Uterus (tissue), 4 donors: ENCODE results near the gene CACNA1B. TPM values are rescaled to one million over a fixed set of nuclear protein-coding genes. Genes with fewer than 3 reads are reported as not detected.
"Not testable (repeated sequence)": the region's sequence is repeated elsewhere in the genome, so short reads cannot be mapped to it uniquely, and the experiment has no call there.

Experiments used
- DNase-seq, 2 donors: peaks; one replicate each; pipeline ENCODE4 v3.0.0-alpha.2; 2019 to 2020
- H3K27ac ChIP-seq, 2 donors: fragments of 200-600 bp; sonication (generic); 1 replicate in 1 of 2; 2 replicates in 1 of 2; pipeline ENCODE4 v1.5.1; 2016 to 2018
- H3K27me3 ChIP-seq, 2 donors: fragments of 200-600 bp; sonication (generic); one replicate each; pipeline ENCODE4 v1.5.1; 2018 to 2019; ENCODE audit warnings: control low read depth in 1 of 2
- H3K36me3 ChIP-seq, 2 donors: fragments of 200-600 bp; sonication (generic); one replicate each; pipeline ENCODE4 v1.5.1; 2019; ENCODE audit warnings: control low read depth in 1 of 2
- H3K4me1 ChIP-seq, 2 donors: fragments of 200-600 bp; sonication (generic); one replicate each; pipeline ENCODE4 v1.5.1; 2018 to 2019; ENCODE audit warnings: control low read depth in 1 of 2
- H3K4me3 ChIP-seq, 2 donors: fragments of 200-600 bp; sonication (generic); 1 replicate in 1 of 2; 2 replicates in 1 of 2; pipeline ENCODE4 v1.5.1; 2018 to 2019; ENCODE audit warnings: mild to moderate bottlenecking in 1 of 2
- H3K9me3 ChIP-seq, 2 donors: fragments of 200-600 bp; sonication (generic); one replicate each; pipeline ENCODE4 v1.5.1; 2019; ENCODE audit warnings: control low read depth in 1 of 2
- POLR2A ChIP-seq, 2 donors: fragments of 450-650 bp; IDR thresholded peaks; one replicate each; pipeline ENCODE4 v1.6.1; 2016; ENCODE audit warnings: antibody characterized with exemption in 2 of 2, mild to moderate bottlenecking in 1 of 2, moderate library complexity in 1 of 2
- intact Hi-C: fragments of 100-400 bp; cut with DNase I; formaldehyde crosslinking; loops from one replicate; pipeline ENCODE4 v1.15.1; 2023; ENCODE audit warnings: low total_unique reads
- total RNA-seq, 4 donors: library from RNA; depleted of rRNA in 3 of 4; stranded (reverse); fragments of >200 nt in 3 of 4; gene quantifications; one replicate each; pipeline versions ENCODE4 v1.1.0 to v1.2.4, GENCODE V29; 2014 to 2023
- TF ChIP-seq, protein P1 (sequence below), 4 experiments: fragments of 200-600 bp in 2 of 4; fragments of 450-650 bp in 2 of 4; sonication (generic) in 2 of 4; IDR thresholded peaks; one replicate each; pipeline ENCODE4 v1.5.1; 2016 to 2019; ENCODE audit warnings: antibody characterized with exemption in 4 of 4, mild to moderate bottlenecking in 2 of 4, moderate library complexity in 1 of 4
- donor health status: DM: yes; HTN: yes; CAD: no.

Gene CACNA1B
- total RNA-seq = under 1 TPM in 2 of 4 donors, not detected in 2; 0.12 to 0.97 TPM

DNA sequence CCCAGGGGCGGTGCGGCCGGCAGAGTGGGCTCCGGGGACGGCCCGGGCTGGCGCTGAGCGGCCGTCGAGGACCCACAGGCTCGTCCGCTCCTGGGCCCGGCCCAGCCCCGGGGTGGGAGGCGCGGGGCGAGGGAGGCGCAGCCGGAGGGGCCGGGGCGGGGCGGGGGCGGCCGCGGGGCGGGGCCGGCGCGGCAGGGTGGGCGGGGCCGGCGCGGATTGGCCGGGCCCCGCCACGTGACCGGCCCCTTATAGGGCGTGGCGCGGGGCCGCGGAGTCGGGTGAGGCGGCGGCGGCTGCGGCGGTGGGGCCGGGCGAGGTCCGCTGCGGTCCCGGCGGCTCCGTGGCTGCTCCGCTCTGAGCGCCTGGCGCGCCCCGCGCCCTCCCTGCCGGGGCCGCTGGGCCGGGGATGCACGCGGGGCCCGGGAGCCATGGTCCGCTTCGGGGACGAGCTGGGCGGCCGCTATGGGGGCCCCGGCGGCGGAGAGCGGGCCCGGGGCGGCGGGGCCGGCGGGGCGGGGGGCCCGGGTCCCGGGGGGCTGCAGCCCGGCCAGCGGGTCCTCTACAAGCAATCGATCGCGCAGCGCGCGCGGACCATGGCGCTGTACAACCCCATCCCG lies at the start of gene CACNA1B:
Gene CACNA1B, plus strand, starts transcription at position 277 of the 617 bp plus-strand sequence. Its CDS starts 152 bp downstream, at position 429.
- H3K27me3 ChIP-seq, H3K36me3 ChIP-seq, H3K4me3 ChIP-seq, H3K4me1 ChIP-seq, intact Hi-C loops, H3K27ac ChIP-seq, DNase-seq, H3K9me3 ChIP-seq: not testable (repeated sequence)

DNA sequence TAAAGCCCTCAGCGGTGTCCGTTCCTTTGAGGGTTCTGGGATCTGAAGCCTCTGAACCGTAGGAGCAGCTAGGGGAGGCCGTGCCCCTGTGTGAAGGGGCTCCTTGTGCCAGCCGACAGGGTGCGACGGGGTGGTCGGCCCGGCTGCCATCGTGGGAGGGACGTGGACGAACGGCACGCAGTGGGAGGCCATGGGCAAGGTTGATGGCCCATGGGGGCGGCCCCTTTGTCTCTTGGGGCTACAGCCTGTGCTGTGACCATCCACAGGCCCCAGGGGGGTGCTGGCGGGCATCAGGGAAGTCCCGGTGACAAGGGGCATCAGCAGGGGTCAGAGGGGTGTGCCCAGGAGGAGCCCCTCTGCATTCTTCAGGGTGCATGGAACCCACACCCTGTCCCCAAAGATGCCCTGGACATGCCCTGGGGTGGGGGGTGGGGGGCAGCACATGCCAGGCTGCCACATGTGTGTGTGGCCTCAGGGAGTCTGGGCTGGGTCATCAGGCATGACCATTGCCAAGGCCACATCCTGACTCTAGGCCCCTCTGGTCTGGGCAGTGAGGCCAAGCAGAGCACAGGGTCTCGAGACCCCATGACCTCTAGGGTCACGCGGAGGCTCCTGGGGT lies 49.6 kb upstream of the CACNA1B start:
- intact Hi-C loops = no loop called here
- Histone ChIP-seq H3K9me3 (peaks cover 0 to 4% of the 10 kb centered on the region in 2 donors), H3K27ac (no peak overlapping the region), H3K36me3 (no peaks in the 10 kb centered on the region), H3K4me1 (no peaks in the 10 kb centered on the region), H3K4me3 (no peak overlapping the region), H3K27me3 (no peaks in the 10 kb centered on the region)
- no peak for DNase-seq
- TF ChIP-seq POLR2A (IDR thresholded peaks at IDR 0.05) = no peak
- TF ChIP-seq, protein P1, sequence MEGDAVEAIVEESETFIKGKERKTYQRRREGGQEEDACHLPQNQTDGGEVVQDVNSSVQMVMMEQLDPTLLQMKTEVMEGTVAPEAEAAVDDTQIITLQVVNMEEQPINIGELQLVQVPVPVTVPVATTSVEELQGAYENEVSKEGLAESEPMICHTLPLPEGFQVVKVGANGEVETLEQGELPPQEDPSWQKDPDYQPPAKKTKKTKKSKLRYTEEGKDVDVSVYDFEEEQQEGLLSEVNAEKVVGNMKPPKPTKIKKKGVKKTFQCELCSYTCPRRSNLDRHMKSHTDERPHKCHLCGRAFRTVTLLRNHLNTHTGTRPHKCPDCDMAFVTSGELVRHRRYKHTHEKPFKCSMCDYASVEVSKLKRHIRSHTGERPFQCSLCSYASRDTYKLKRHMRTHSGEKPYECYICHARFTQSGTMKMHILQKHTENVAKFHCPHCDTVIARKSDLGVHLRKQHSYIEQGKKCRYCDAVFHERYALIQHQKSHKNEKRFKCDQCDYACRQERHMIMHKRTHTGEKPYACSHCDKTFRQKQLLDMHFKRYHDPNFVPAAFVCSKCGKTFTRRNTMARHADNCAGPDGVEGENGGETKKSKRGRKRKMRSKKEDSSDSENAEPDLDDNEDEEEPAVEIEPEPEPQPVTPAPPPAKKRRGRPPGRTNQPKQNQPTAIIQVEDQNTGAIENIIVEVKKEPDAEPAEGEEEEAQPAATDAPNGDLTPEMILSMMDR (IDR thresholded peaks at IDR 0.05) = no peak

DNA sequence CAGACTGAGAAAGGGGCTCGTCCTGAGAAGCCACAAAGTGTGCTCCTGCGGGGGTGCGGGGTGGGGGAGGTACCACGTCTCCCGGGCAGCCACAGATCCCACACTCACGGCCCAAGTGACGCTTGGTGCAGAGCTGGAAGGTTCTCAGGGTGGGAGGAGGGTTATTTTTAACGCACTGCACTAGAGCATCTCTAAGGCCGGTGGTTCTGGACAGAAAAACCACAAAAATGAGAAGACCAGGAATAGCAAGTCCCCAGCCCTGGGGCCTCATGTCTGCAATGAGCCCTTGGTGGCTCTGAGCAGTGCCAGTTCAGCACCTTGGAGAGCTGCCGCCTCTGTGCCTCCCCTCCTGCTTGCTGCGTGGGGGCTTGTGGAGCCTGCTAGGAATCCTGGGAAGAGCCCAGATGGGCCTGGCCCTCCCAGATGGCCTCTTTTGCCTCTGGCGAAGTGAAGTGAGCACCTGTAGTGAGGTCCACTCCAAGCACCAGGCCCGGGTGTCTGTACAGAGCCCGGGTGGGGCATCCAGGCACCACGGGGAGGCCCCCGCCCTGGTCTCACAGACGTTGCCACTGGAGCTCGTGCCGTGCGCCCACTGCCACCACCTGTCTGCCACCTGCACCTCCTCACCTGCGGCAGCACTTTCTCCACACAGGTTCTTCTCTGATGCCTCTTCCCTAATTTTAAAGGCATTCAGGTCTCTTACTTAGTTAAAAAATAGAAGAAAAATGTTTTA lies 48.9 kb upstream of the CACNA1B start:
- H3K27ac ChIP-seq = no peak overlapping the region
- no peaks in the 10 kb centered on the region for H3K27me3 ChIP-seq
- intact Hi-C loops = no loop called here
- H3K36me3 ChIP-seq = no peaks in the 10 kb centered on the region
- H3K9me3 ChIP-seq = peaks cover 0 to 4% of the 10 kb centered on the region in 2 donors
- TF ChIP-seq, protein P1 (IDR thresholded peaks at IDR 0.05) = no peak
- TF ChIP-seq POLR2A (IDR thresholded peaks at IDR 0.05) = no peak
- H3K4me3 ChIP-seq = no peak overlapping the region
- no peak for DNase-seq
- H3K4me1 ChIP-seq = no peaks in the 10 kb centered on the region

DNA sequence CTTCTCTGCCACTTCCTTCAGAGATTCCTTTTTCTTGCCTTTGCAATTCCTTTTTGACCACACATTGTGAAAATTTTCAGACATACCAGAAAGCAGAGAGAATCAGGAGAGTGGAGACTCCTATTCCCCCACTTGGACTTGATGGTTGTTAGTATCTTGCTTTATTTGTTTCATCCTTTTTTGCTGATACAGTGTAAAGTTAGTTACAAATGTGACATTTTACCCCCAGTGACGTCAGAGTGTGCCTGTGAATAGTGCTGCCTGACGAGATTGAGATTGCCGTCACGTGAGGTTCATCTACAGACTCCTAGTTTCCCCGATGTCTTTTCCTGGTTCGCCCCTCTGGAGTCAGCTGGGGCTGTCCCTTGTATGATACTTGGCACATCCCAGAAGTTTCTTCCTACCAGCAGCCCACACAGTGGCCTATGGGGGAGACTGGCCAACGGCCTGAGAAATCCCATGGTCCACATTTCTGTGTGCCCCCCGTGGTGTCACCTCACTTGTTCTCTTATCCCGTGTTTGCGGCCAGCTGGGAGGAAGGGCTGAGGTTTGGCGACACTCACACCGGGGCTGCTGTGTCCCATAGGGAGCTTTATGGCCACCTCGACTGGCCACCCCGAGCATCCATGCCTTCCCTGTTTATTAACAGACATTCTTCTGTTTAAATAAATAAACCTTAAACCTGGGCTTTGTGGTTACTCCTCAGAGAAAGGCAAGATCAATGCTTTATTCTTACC lies 48.2 kb upstream of the CACNA1B start:
- no peak for DNase-seq
- Histone ChIP-seq H3K4me1 (no peaks in the 10 kb centered on the region), H3K27me3 (no peaks in the 10 kb centered on the region), H3K27ac (no peak overlapping the region), H3K9me3 (peaks cover 0 to 4% of the 10 kb centered on the region in 2 donors), H3K36me3 (no peaks in the 10 kb centered on the region), H3K4me3 (no peak overlapping the region)
- intact Hi-C loops = no loop called here
- no peak for TF ChIP-seq POLR2A (IDR thresholded peaks at IDR 0.05)
- TF ChIP-seq, protein P1 (IDR thresholded peaks at IDR 0.05) = no peak

DNA sequence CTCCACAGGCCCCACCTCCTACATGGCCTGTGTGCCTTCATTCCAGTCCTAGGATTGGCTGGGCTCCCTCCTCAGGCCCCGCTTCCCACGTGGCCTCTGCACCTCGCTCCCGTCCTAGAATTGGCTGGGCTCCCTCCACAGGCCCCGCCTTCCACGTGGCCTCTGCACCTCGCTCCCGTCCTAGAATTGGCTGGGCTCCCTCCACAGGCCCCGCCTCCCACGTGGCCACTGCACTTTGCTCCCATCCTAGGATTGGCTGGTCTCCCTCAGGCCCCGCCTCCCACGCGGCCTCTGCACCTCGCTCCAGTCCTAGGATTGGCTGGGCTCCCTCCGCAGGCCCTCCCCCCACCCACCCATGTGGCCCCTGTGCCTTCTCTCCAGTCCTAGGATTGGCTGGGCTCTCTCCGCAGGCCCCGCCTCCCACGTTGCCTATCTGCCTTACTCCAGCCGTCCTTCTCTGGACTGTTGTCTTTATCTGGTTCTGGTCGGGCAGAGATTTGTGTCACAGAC lies 45.3 kb upstream of the CACNA1B start:
- H3K27ac ChIP-seq = no peak overlapping the region
- H3K36me3 ChIP-seq = no peaks in the 10 kb centered on the region
- TF ChIP-seq POLR2A (IDR thresholded peaks at IDR 0.05) = no peak
- TF ChIP-seq, protein P1 (IDR thresholded peaks at IDR 0.05) = no peak
- H3K4me1 ChIP-seq = no peaks in the 10 kb centered on the region
- H3K4me3 ChIP-seq = no peak overlapping the region
- no peak for DNase-seq
- no peaks in the 10 kb centered on the region for H3K9me3 ChIP-seq
- H3K27me3 ChIP-seq = no peaks in the 10 kb centered on the region
- intact Hi-C loops = no loop called here
